ENCODE data around the gene PRMT1. TPM values are rescaled to one million over a fixed set of nuclear protein-coding genes. Genes with fewer than 3 reads are reported as not detected.

The PRMT1 gene
- total and polyA plus RNA-seq, 4 donors, result 150 to 249 (median 204) TPM

- Histone ChIP-seq H3K4me3 (ENCODE audit: low read depth, low read length) (peak overlapping the region; percentile 73), H3K4me1 (ENCODE audit: control insufficient read depth, insufficient read depth, low read length) (peaks cover 47% of the 10 kb centered on the region), H3K27me3 (ENCODE audit: control insufficient read depth, insufficient read depth, low read length) (peaks cover 6% of the 10 kb centered on the region), H3K9me3 (ENCODE audit: control insufficient read depth, insufficient read depth, low read length) (no peaks in the 10 kb centered on the region), H3K27ac (ENCODE audit: low read depth, low read length) (peak overlapping the region; percentile 87), H3K36me3 (ENCODE audit: control insufficient read depth, insufficient read depth, low read length) (peaks cover 57% of the 10 kb centered on the region)
- WGBS (ENCODE audit: insufficient coverage), result 1% methylated on average over 29 of the region's 39 CpGs
- DNase-seq (ENCODE audit: low read depth in 4 of 6, low spot score in 6 of 6), result peak in 3 of 6 donors; percentile 83 to 98 (median 96)
These were observed 14.4 kb downstream of the PRMT1 start for GRCh38 chr19:49691243-49692146.

GRCh38 chr19:49692147-49692506 lies 15.1 kb downstream of the PRMT1 start:
- WGBS (ENCODE audit: insufficient coverage), result 55% methylated on average over 16 of the region's 16 CpGs
- Histone ChIP-seq H3K9me3 (ENCODE audit: control insufficient read depth, insufficient read depth, low read length) (no peaks in the 10 kb centered on the region), H3K27me3 (ENCODE audit: control insufficient read depth, insufficient read depth, low read length) (peaks cover 6% of the 10 kb centered on the region), H3K36me3 (ENCODE audit: control insufficient read depth, insufficient read depth, low read length) (peaks cover 58% of the 10 kb centered on the region), H3K4me1 (ENCODE audit: control insufficient read depth, insufficient read depth, low read length) (peaks cover 47% of the 10 kb centered on the region), H3K4me3 (ENCODE audit: low read depth, low read length) (no peak overlapping the region), H3K27ac (ENCODE audit: low read depth, low read length) (no peak overlapping the region)
- DNase-seq (ENCODE audit: low read depth in 4 of 6, low spot score in 6 of 6), result no peak

- H3K27me3 ChIP-seq (ENCODE audit: control insufficient read depth, insufficient read depth, low read length), result no peaks in the 10 kb centered on the region
- DNase-seq (ENCODE audit: low read depth in 4 of 6, low spot score in 6 of 6), result no peak
- H3K9me3 ChIP-seq (ENCODE audit: control insufficient read depth, insufficient read depth, low read length), result no peaks in the 10 kb centered on the region
- 93% methylated on average over 3 of the region's 6 CpGs for WGBS (ENCODE audit: insufficient coverage)
- H3K4me3 ChIP-seq (ENCODE audit: low read depth, low read length), result no peak overlapping the region
- peaks cover 68% of the 10 kb centered on the region for H3K36me3 ChIP-seq (ENCODE audit: control insufficient read depth, insufficient read depth, low read length)
- H3K4me1 ChIP-seq (ENCODE audit: control insufficient read depth, insufficient read depth, low read length), result peaks cover 16% of the 10 kb centered on the region
- H3K27ac ChIP-seq (ENCODE audit: low read depth, low read length), result no peak overlapping the region
These were observed 19.0 kb downstream of the PRMT1 start for GRCh38 chr19:49696115-49696514.

GRCh38 chr19:49696865-49697264 lies 19.8 kb downstream of the PRMT1 start:
- 95% methylated on average over 7 of the region's 7 CpGs for WGBS (ENCODE audit: insufficient coverage)
- Histone ChIP-seq H3K36me3 (ENCODE audit: control insufficient read depth, insufficient read depth, low read length) (peaks cover 73% of the 10 kb centered on the region), H3K4me3 (ENCODE audit: low read depth, low read length) (no peak overlapping the region), H3K4me1 (ENCODE audit: control insufficient read depth, insufficient read depth, low read length) (peaks cover 9% of the 10 kb centered on the region), H3K27me3 (ENCODE audit: control insufficient read depth, insufficient read depth, low read length) (no peaks in the 10 kb centered on the region), H3K27ac (ENCODE audit: low read depth, low read length) (no peak overlapping the region), H3K9me3 (ENCODE audit: control insufficient read depth, insufficient read depth, low read length) (no peaks in the 10 kb centered on the region)
- DNase-seq (ENCODE audit: low read depth in 4 of 6, low spot score in 6 of 6), result no peak

GRCh38 chr19:49699364-49699763 lies 22.3 kb downstream of the PRMT1 start:
- WGBS (ENCODE audit: insufficient coverage), result 100% methylated on average over 1 of the region's 5 CpGs
- H3K27ac ChIP-seq (ENCODE audit: low read depth, low read length), result no peak overlapping the region
- H3K9me3 ChIP-seq (ENCODE audit: control insufficient read depth, insufficient read depth, low read length), result no peaks in the 10 kb centered on the region
- DNase-seq (ENCODE audit: low read depth in 4 of 6, low spot score in 6 of 6), result no peak
- H3K27me3 ChIP-seq (ENCODE audit: control insufficient read depth, insufficient read depth, low read length), result no peaks in the 10 kb centered on the region
- peaks cover 74% of the 10 kb centered on the region for H3K36me3 ChIP-seq (ENCODE audit: control insufficient read depth, insufficient read depth, low read length)
- H3K4me1 ChIP-seq (ENCODE audit: control insufficient read depth, insufficient read depth, low read length), result no peaks in the 10 kb centered on the region
- H3K4me3 ChIP-seq (ENCODE audit: low read depth, low read length), result no peak overlapping the region

- H3K4me1 ChIP-seq (ENCODE audit: control insufficient read depth, insufficient read depth, low read length), result no peaks in the 10 kb centered on the region
- H3K9me3 ChIP-seq (ENCODE audit: control insufficient read depth, insufficient read depth, low read length), result no peaks in the 10 kb centered on the region
- H3K27ac ChIP-seq (ENCODE audit: low read depth, low read length), result no peak overlapping the region
- H3K4me3 ChIP-seq (ENCODE audit: low read depth, low read length), result no peak overlapping the region
- H3K36me3 ChIP-seq (ENCODE audit: control insufficient read depth, insufficient read depth, low read length), result peaks cover 80% of the 10 kb centered on the region
- H3K27me3 ChIP-seq (ENCODE audit: control insufficient read depth, insufficient read depth, low read length), result no peaks in the 10 kb centered on the region
- 42% methylated on average over 6 of the region's 11 CpGs for WGBS (ENCODE audit: insufficient coverage)
- DNase-seq (ENCODE audit: low read depth in 4 of 6, low spot score in 6 of 6), result no peak
These were observed 23.5 kb downstream of the PRMT1 start for GRCh38 chr19:49700563-49700962.

GRCh38 chr19:49701271-49701786 lies 24.3 kb downstream of the PRMT1 start:
- peaks cover 80% of the 10 kb centered on the region for H3K36me3 ChIP-seq (ENCODE audit: control insufficient read depth, insufficient read depth, low read length)
- H3K27ac ChIP-seq (ENCODE audit: low read depth, low read length), result no peak overlapping the region
- H3K27me3 ChIP-seq (ENCODE audit: control insufficient read depth, insufficient read depth, low read length), result no peaks in the 10 kb centered on the region
- WGBS (ENCODE audit: insufficient coverage), result 52% methylated on average over 33 of the region's 40 CpGs
- H3K9me3 ChIP-seq (ENCODE audit: control insufficient read depth, insufficient read depth, low read length), result no peaks in the 10 kb centered on the region
- H3K4me1 ChIP-seq (ENCODE audit: control insufficient read depth, insufficient read depth, low read length), result no peaks in the 10 kb centered on the region
- no peak for DNase-seq (ENCODE audit: low read depth in 4 of 6, low spot score in 6 of 6)
- H3K4me3 ChIP-seq (ENCODE audit: low read depth, low read length), result no peak overlapping the region

GRCh38 chr19:49704888-49705642 lies 28.0 kb downstream of the PRMT1 start:
- no peaks in the 10 kb centered on the region for H3K27me3 ChIP-seq (ENCODE audit: control insufficient read depth, insufficient read depth, low read length)
- H3K4me1 ChIP-seq (ENCODE audit: control insufficient read depth, insufficient read depth, low read length), result no peaks in the 10 kb centered on the region
- H3K4me3 ChIP-seq (ENCODE audit: low read depth, low read length), result no peak overlapping the region
- H3K36me3 ChIP-seq (ENCODE audit: control insufficient read depth, insufficient read depth, low read length), result peaks cover 85% of the 10 kb centered on the region
- H3K27ac ChIP-seq (ENCODE audit: low read depth, low read length), result no peak overlapping the region
- no peaks in the 10 kb centered on the region for H3K9me3 ChIP-seq (ENCODE audit: control insufficient read depth, insufficient read depth, low read length)
- no peak for DNase-seq (ENCODE audit: low read depth in 4 of 6, low spot score in 6 of 6)
- 92% methylated on average over 18 of the region's 22 CpGs for WGBS (ENCODE audit: insufficient coverage)

GRCh38 chr19:49705919-49706318 lies 28.8 kb downstream of the PRMT1 start:
- Histone ChIP-seq H3K27ac (ENCODE audit: low read depth, low read length) (no peak overlapping the region), H3K36me3 (ENCODE audit: control insufficient read depth, insufficient read depth, low read length) (peaks cover 85% of the 10 kb centered on the region), H3K4me3 (ENCODE audit: low read depth, low read length) (no peak overlapping the region), H3K4me1 (ENCODE audit: control insufficient read depth, insufficient read depth, low read length) (no peaks in the 10 kb centered on the region), H3K27me3 (ENCODE audit: control insufficient read depth, insufficient read depth, low read length) (no peaks in the 10 kb centered on the region), H3K9me3 (ENCODE audit: control insufficient read depth, insufficient read depth, low read length) (no peaks in the 10 kb centered on the region)
- 97% methylated on average over 16 of the region's 16 CpGs for WGBS (ENCODE audit: insufficient coverage)
- DNase-seq (ENCODE audit: low read depth in 4 of 6, low spot score in 6 of 6), result no peak

All from spinal cord (tissue), 10 donors.